Psoas muscle (tissue), 8 donors: ENCODE results near the gene SIK2. TPM values are rescaled to one million over a fixed set of nuclear protein-coding genes. Genes with fewer than 3 reads are reported as not detected.

Source experiments
- ATAC-seq, 4 donors: fragments of 200-7000 bp; cut with Tn5 transposase; one replicate each; pipeline ENCODE4 v1.9.1; 2020; ENCODE audit warnings: moderate library complexity in 3 of 4, mild to moderate bottlenecking in 2 of 4
- DNase-seq, 2 donors: peaks; one replicate each; pipeline ENCODE4 v3.0.0-alpha.2; 2020
- H3K27ac ChIP-seq: fragments of 200-600 bp; one replicate; pipeline ENCODE4 v1.8.0; 2022
- H3K27me3 ChIP-seq, 3 donors: fragments of 200-600 bp in 1 of 3; one replicate each; pipeline versions ENCODE4 v1.6.1 to v1.8.0; 2013 to 2022; ENCODE audit warnings: low read length in 2 of 3, mild to moderate bottlenecking in 2 of 3, moderate library complexity in 1 of 3; ENCODE audit not compliant: insufficient read depth in 3 of 3
- H3K36me3 ChIP-seq, 2 donors: fragments of 200-600 bp in 1 of 2; one replicate each; pipeline versions ENCODE4 v1.6.1 to v1.8.0; 2013 to 2022; ENCODE audit warnings: low read depth in 1 of 2, mild to moderate bottlenecking in 1 of 2, moderate library complexity in 1 of 2; ENCODE audit not compliant: insufficient read depth in 1 of 2
- H3K4me1 ChIP-seq: fragments of 200-600 bp; one replicate; pipeline ENCODE4 v1.8.0; 2022
- H3K4me3 ChIP-seq: fragments of 200-600 bp; one replicate; pipeline ENCODE4 v1.8.0; 2022; ENCODE audit warnings: mild to moderate bottlenecking
- H3K9me3 ChIP-seq: fragments of 200-600 bp; one replicate; pipeline ENCODE4 v1.8.0; 2022
- WGBS, 3 donors: extraction: QIAGEN DNeasy Blood & Tissue Kit; methylation state at CpG; one replicate each; pipeline versions ENCODE4 v1.1.6 to v1.1.7; 2013; 5-methylcytosine and 5-hydroxymethylcytosine counted together
- intact Hi-C, 2 donors: fragments of 100-400 bp; cut with DNase I; formaldehyde crosslinking; loops; one replicate each; pipeline versions ENCODE4 v1.11.0 to v1.14.2; 2022
- polyA plus RNA-seq, 3 donors: library from polyadenylated mRNA; stranded (reverse); fragments of 200-250 nt; gene quantifications; one replicate each; pipeline ENCODE4 v1.2.3, GENCODE V29; 2013
- total RNA-seq, 4 donors: library from RNA; stranded (reverse); fragmentation: NEBNext Ultra II Directional in 2 of 4; extraction: Animal tissue kit (Norgen Biotek cat#: 25700) in 2 of 4; gene quantifications; one replicate each; pipeline versions ENCODE4 v1.2.1 to v1.2.4, GENCODE V29; 2021 to 2023
- TF ChIP-seq, protein P1 (sequence below): fragments of 200-600 bp; IDR thresholded peaks from one replicate; pipeline ENCODE4 v1.8.0; 2022; ENCODE audit warnings: antibody characterized with exemption
- donor health status: healthy with polysubstance abuse.
- donor health status: DM: no; HTN: no; CAD: no; lungs with moderate emphysema.
- donor health status: Bipolar disorder and iron deficiency.
- donor health status: healthy.
- donor health status: DM: yes; HTN: yes; CAD: no.
- donor health status: DM: no; HTN: no; CAD: no.
- donor health status: DM: no; HTN: no; CAD: no.
- donor health status: DM: yes; HTN: yes; CAD: no.

Gene SIK2
- total and polyA plus RNA-seq, 7 donors: 9.0 to 69.6 (median 30.4) TPM

DNA sequence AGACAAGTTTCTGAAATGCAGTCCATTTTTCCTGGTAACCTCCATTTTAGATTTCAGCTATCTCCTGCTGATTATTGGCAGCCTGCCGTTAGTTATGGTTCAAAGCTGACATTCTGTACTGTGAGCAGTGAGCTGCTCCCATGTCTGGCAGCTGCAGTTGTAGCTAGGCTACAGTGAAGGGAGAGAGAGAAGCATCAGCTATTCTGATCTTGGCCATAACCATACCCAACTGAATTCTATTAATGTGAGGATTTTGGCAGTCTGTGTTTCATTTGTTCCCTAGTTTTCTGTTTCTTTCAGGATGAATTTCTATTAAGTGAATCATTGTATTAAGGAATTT, 33.4 kb downstream of the SIK2 start:
- ATAC-seq (peak; percentile 71 to 89 (median 82)), DNase-seq (peak in 1 of 2 donors; percentile 12)
- Histone ChIP-seq H3K27ac (peak overlapping the region; percentile 65), H3K9me3 (no peaks in the 10 kb centered on the region), H3K27me3 (no peaks in the 10 kb centered on the region), H3K36me3 (no peaks in the 10 kb centered on the region), H3K4me3 (no peak overlapping the region), H3K4me1 (peaks cover 65% of the 10 kb centered on the region)
- intact Hi-C loops: loop anchor here in 1 of 2 donors (5.0 kb wide), 1 partner anchor 37 kb away; no protein-coding TSS in a partner anchor
- TF ChIP-seq, protein P1, sequence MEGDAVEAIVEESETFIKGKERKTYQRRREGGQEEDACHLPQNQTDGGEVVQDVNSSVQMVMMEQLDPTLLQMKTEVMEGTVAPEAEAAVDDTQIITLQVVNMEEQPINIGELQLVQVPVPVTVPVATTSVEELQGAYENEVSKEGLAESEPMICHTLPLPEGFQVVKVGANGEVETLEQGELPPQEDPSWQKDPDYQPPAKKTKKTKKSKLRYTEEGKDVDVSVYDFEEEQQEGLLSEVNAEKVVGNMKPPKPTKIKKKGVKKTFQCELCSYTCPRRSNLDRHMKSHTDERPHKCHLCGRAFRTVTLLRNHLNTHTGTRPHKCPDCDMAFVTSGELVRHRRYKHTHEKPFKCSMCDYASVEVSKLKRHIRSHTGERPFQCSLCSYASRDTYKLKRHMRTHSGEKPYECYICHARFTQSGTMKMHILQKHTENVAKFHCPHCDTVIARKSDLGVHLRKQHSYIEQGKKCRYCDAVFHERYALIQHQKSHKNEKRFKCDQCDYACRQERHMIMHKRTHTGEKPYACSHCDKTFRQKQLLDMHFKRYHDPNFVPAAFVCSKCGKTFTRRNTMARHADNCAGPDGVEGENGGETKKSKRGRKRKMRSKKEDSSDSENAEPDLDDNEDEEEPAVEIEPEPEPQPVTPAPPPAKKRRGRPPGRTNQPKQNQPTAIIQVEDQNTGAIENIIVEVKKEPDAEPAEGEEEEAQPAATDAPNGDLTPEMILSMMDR: no peak
- WGBS, 3 donors: 15 to 28% (median 16%) methylated on average over 1 of the region's 1 CpG

DNA sequence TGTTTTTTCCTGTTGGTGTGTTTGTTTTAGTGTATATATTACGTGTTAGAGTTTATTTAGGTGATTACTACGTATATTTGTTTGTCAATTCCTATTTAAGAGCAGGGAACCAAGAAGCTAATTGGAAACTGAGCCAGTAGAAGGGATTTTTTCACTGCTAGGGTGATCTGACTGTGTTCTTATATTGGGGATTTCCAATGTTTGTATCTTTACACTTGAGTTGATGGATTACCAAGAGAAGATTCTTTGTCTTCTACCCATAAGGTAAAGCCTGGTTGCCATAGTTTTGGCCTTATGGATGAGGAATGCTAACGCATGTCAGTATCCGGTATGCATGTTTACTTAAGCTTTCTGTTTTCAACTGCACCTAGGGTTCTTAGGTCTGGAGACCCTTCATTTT, 35.6 kb downstream of the SIK2 start:
- DNase-seq: no peak
- Histone ChIP-seq H3K4me3 (no peak overlapping the region), H3K27me3 (no peaks in the 10 kb centered on the region), H3K27ac (no peak overlapping the region), H3K36me3 (no peaks in the 10 kb centered on the region), H3K4me1 (peaks cover 44% of the 10 kb centered on the region), H3K9me3 (no peaks in the 10 kb centered on the region)
- ATAC-seq: no peak
- WGBS, 3 donors: 96 to 99% (median 99%) methylated on average over 4 of the region's 4 CpGs
- intact Hi-C loops: loop anchor here in 1 of 2 donors (5.0 kb wide), 1 partner anchor 34 kb away; no protein-coding TSS in a partner anchor
- TF ChIP-seq, protein P1: no peak

DNA sequence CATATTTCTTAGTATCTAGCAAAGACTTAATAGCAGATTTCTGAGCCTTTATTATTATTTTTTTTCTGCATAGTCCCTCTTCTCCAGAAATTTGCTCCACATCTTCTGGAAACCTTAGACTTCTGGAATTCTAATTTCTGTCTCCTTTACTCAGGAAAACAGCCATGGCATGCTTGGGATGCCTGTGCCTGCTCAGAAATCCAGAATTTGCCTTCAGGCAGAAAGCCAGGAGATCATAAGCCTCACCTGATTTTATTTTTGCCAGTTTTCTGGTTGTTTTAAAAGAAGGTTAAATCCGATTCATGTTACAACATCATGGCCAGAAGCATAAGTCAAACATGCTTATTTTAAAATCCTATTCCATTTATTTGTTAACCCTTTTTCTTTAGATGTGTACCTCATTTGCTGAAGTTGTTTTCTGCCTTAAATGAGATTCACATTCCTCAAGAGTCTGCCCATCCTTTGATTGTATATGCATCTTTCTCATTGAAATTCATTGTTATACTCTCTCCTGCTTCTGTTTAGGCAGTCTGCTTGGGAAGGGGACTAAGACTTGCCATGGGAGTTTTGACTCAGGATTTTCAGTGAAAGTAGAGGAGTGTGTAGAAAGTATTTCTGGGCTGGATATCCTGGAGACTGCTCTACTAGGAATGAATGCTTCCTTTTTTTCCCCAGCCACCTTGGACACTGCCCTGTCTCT, 37.1 kb downstream of the SIK2 start:
- intact Hi-C loops: loop anchor here in 1 of 2 donors (5.0 kb wide), 1 partner anchor 33 kb away; no protein-coding TSS in a partner anchor
- no peak overlapping the region for H3K4me3 ChIP-seq
- no peak overlapping the region for H3K27ac ChIP-seq
- no peaks in the 10 kb centered on the region for H3K9me3 ChIP-seq
- DNase-seq: no peak
- ATAC-seq: no peak
- TF ChIP-seq, protein P1: no peak
- peaks cover 33% of the 10 kb centered on the region for H3K4me1 ChIP-seq
- 84 to 97% (median 95%) methylated on average over 1 of the region's 1 CpG for WGBS, 3 donors
- no peaks in the 10 kb centered on the region for H3K27me3 ChIP-seq
- no peaks in the 10 kb centered on the region for H3K36me3 ChIP-seq

DNA sequence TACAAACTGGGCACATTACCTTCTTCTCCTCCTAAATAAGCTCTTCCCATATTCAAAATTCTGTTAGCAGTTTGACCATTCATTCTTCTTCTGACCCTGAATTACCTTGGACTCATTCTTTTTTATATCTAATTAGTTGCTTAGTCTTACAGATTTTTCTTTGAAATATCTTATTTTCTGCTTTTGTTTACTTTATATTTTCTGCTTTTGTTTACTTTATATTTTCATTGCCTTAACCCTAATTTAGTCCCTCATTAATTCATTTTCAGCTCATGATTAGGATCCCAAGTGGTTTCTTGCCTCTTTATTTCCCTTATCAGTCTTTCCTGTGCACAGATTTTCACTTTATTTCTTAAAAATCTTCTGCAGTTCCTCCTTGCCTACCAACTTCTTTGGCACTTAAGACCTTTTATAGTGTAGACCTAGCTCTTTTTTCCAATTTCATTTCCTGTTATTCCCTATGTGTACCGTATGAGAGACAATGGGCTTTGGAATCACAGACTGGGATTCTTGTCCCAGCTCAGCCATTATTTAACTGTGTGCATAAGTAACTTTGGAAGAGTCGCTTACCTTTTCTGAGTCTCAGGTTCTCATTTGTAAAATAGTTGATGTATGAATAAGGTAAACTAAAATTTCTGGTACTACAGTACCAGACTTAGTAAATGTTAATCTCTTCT, 39.2 kb downstream of the SIK2 start:
- no peaks in the 10 kb centered on the region for H3K27me3 ChIP-seq
- H3K27ac ChIP-seq: no peak overlapping the region
- H3K9me3 ChIP-seq: no peaks in the 10 kb centered on the region
- TF ChIP-seq, protein P1: no peak
- ATAC-seq (no peak), DNase-seq (no peak)
- peaks cover 21% of the 10 kb centered on the region for H3K4me1 ChIP-seq
- H3K4me3 ChIP-seq: no peak overlapping the region
- no peaks in the 10 kb centered on the region for H3K36me3 ChIP-seq
- WGBS, 3 donors: 83 to 90% (median 88%) methylated on average over 2 of the region's 2 CpGs
- intact Hi-C loops: no loop called here
